K562 (cell line): ENCODE results near the gene RACK1. TPM values are rescaled to one million over a fixed set of nuclear protein-coding genes. Genes with fewer than 3 reads are reported as not detected.

ENCODE experiments used
- MGA ChIP-seq: fragments of 450-650 bp; IDR thresholded peaks from 2 replicates; pipeline ENCODE4 v1.6.1; 2016; ENCODE audit warnings: mild to moderate bottlenecking, moderate library complexity
- OTX1 ChIP-seq: fragments of 450-650 bp; formaldehyde crosslinking; IDR thresholded peaks from 2 replicates; pipeline ENCODE4 v1.4.0; 2022; ENCODE audit warnings: mild to moderate bottlenecking
- TRIM25 ChIP-seq: fragments of 450-650 bp; IDR thresholded peaks from 2 replicates; pipeline ENCODE4 v1.7.0; 2016; ENCODE audit warnings: borderline replicate concordance
- ZHX1 ChIP-seq: fragments of 150-350 bp; conservative IDR thresholded peaks from 2 replicates; pipeline ENCODE4 v1.6.1; 2014; ENCODE audit warnings: low read length
- ZNF280B ChIP-seq: fragments of 250-450 bp; sonication (Bioruptor Pico); IDR thresholded peaks from 2 replicates; pipeline ENCODE4 v1.5.1; 2021; ENCODE audit warnings: mild to moderate bottlenecking
- polyA plus RNA-seq, 8 experiments: library from polyadenylated mRNA; depleted of rRNA in 4 of 8; stranded (reverse) in 5 of 8; unstranded in 3 of 8; fragments of >200 nt; fragmentation: Nextera tagmentation in 2 of 8; fragmentation: Illumina TruSeq in 1 of 8; extraction: Ambion mirVana in 2 of 8; extraction: Trizol in 1 of 8; gene quantifications; 2 replicates each; pipeline versions ENCODE4 v1.2.1 to v1.2.3, GENCODE V29; 2011 to 2014; ENCODE audit warnings: inconsistent platforms in 1 of 8, missing spikeins in 1 of 8
- total RNA-seq, 7 experiments: library from RNA; depleted of rRNA in 6 of 7; stranded (reverse); fragments of >200 nt in 6 of 7; fragmentation: Illumina TruSeq in 2 of 7; extraction: Trizol in 2 of 7; gene quantifications; 2 replicates each; pipeline versions ENCODE4 v1.2.1 to v1.2.3, GENCODE V29; 2011 to 2021; ENCODE audit warnings: low replicate concordance in 1 of 7

Gene RACK1
- total and polyA plus RNA-seq, 9 of the 15 experiments (the other 6 are each of a cell fraction or from before 2014, with no cell fraction given): 2,303 to 5,311 (median 3,833) TPM

GRCh38 chr5:181281077-181281983, 37.6 kb upstream of the RACK1 start (continued):
- no peak for TF ChIP-seq ZNF280B
- TF ChIP-seq OTX1 (CRISPR knock-in tag): peak; percentile 83
- peak; percentile 95 for TF ChIP-seq MGA
- peak; percentile 17; the same call in 1 of the 2 replicates for TF ChIP-seq ZHX1
- no peak for TF ChIP-seq TRIM25
